IMR-90 (cell line): ENCODE results near the gene GTF2I.

ENCODE experiments used
- BHLHE40 ChIP-seq: fragments of 150-350 bp; IDR thresholded peaks from 2 replicates; pipeline ENCODE4 v1.6.1; 2016; ENCODE audit warnings: mild to moderate bottlenecking, low read depth, low read length
- CEBPB ChIP-seq: IDR thresholded peaks from 2 replicates; pipeline ENCODE4 v1.6.1; 2012; ENCODE audit warnings: low read depth, low read length, improper control_type of control experiment
- CTCF ChIP-seq: conservative IDR thresholded peaks from 2 replicates; pipeline ENCODE4 v1.5.1; 2012; ENCODE audit warnings: mild to moderate bottlenecking, low read depth, low read length, improper control_type of control experiment
- ELK1 ChIP-seq: fragments of 150-350 bp; IDR thresholded peaks from 2 replicates; pipeline ENCODE4 v1.6.1; 2016; ENCODE audit warnings: low read depth, mild to moderate bottlenecking, low read length, moderate library complexity, borderline replicate concordance
- FOS ChIP-seq: fragments of 150-350 bp; IDR thresholded peaks from 2 replicates; pipeline ENCODE4 v1.6.1; 2016; ENCODE audit warnings: low read depth, low read length
- MAFK ChIP-seq: IDR thresholded peaks from 2 replicates; pipeline ENCODE4 v1.6.1; 2012; ENCODE audit warnings: low read depth, low read length, improper control_type of control experiment
- MAZ ChIP-seq: IDR thresholded peaks from 2 replicates; pipeline ENCODE4 v1.6.1; 2012; ENCODE audit warnings: low read depth, mild to moderate bottlenecking, low read length, improper control_type of control experiment, moderate library complexity, borderline replicate concordance
- POLR2A ChIP-seq: IDR thresholded peaks from 2 replicates; pipeline ENCODE4 v1.6.1; 2012; ENCODE audit warnings: mild to moderate bottlenecking, low read depth, low read length
- RAD21 ChIP-seq: IDR thresholded peaks from 2 replicates; pipeline ENCODE4 v1.6.1; 2012; ENCODE audit warnings: low read length, improper control_type of control experiment
- RFX5 ChIP-seq: IDR thresholded peaks from 2 replicates; pipeline ENCODE4 v1.8.0; 2012; ENCODE audit warnings: low read depth, mild to moderate bottlenecking, low read length, moderate library complexity
- SMC3 ChIP-seq: fragments of 150-350 bp; IDR thresholded peaks from 2 replicates; pipeline ENCODE4 v1.6.1; 2016; ENCODE audit warnings: low read depth, mild to moderate bottlenecking, antibody characterized with exemption, low read length, moderate library complexity

GRCh38 chr7:74655768-74656440 is 1.6 kb upstream of the GTF2I start:
- TF ChIP-seq CTCF (no peak), CEBPB (no peak), FOS (no peak), POLR2A (no peak), MAFK (no peak), SMC3 (no peak), MAZ (no peak), RAD21 (no peak), ELK1 (no peak), BHLHE40 (no peak), RFX5 (no peak)
